ENCODE data around the gene CDC42BPB. TPM values are rescaled to one million over a fixed set of nuclear protein-coding genes. Genes with fewer than 3 reads are reported as not detected.

CDC42BPB gene
- total and polyA plus RNA-seq, 2 of the 13 experiments (the other 11 are each of a cell fraction or from before 2014, with no cell fraction given) = 19.7 to 32.3 TPM

DNA sequence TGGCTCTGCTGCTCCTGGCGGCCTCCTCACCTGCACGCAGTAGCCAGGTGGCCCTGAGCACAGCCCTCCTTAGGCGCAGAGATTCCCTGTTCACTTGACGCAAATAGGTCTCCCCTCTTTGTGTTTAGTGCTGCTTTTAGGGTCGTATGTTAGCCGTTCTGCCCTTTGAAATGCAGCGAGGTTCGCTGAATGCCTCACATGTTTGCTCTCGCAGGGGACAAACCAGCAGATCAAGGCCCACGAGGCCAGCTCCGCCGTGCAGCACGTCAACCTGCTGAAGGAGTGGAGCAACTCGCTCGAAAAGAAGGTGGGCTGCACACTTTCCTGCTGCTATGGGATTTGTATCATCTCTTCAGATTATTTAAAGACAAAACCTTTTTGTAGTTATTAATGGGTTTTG lies 166.2 kb downstream of the CDC42BPB start:
- TF ChIP-seq ZZZ3 (CRISPR knock-in tag; IDR thresholded peaks at IDR 0.05; ENCODE audit: borderline replicate concordance) (no peak), RARA (CRISPR knock-in tag; IDR thresholded peaks at IDR 0.05) (no peak), ZBTB7A (CRISPR knock-in tag; IDR thresholded peaks at IDR 0.05) (no peak), ZNF17 (CRISPR knock-in tag; IDR thresholded peaks at IDR 0.05) (no peak), ZNF552 (CRISPR knock-in tag; IDR thresholded peaks at IDR 0.05; ENCODE audit: borderline replicate concordance) (no peak), SRSF1 (optimal IDR thresholded peaks at IDR 0.05; ENCODE audit: low read depth, low read length) (no peak)
- TF ChIP-seq, protein P1, sequence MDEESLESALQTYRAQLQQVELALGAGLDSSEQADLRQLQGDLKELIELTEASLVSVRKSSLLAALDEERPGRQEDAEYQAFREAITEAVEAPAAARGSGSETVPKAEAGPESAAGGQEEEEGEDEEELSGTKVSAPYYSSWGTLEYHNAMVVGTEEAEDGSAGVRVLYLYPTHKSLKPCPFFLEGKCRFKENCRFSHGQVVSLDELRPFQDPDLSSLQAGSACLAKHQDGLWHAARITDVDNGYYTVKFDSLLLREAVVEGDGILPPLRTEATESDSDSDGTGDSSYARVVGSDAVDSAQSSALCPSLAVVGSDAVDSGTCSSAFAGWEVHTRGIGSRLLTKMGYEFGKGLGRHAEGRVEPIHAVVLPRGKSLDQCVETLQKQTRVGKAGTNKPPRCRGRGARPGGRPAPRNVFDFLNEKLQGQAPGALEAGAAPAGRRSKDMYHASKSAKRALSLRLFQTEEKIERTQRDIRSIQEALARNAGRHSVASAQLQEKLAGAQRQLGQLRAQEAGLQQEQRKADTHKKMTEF (CRISPR knock-in tag; IDR thresholded peaks at IDR 0.05) = no peak
- TF ChIP-seq, protein P2, sequence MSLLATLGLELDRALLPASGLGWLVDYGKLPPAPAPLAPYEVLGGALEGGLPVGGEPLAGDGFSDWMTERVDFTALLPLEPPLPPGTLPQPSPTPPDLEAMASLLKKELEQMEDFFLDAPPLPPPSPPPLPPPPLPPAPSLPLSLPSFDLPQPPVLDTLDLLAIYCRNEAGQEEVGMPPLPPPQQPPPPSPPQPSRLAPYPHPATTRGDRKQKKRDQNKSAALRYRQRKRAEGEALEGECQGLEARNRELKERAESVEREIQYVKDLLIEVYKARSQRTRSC (CRISPR knock-in tag; IDR thresholded peaks at IDR 0.05; ENCODE audit: low read depth) = no peak
- H4K20me1 ChIP-seq (ENCODE audit: insufficient read depth, low read length) = no peaks in the 10 kb centered on the region
- H2AFZ ChIP-seq (ENCODE audit: low read length) = no peak overlapping the region
- no peaks in the 10 kb centered on the region for H3K27me3 ChIP-seq (ENCODE audit: control insufficient read depth in 1 of 2, insufficient read depth in 2 of 2, low read length in 2 of 2)
- DNase-seq (ENCODE audit: low spot score) = no peak
- no peaks in the 10 kb centered on the region for H3K9me3 ChIP-seq (ENCODE audit: low read length)
- ChIA-PET CTCF (ENCODE audit: low intra/inter-chr PET ratio, low total read pairs) (no interaction called here), POLR2A (no interaction called here)
- FAIRE-seq = no peak
- WGBS (ENCODE audit: low lambda C conversion rate) = 85% methylated on average over 15 of the region's 15 CpGs
- in situ Hi-C loops (cut with HindIII; ENCODE audit: extremely low pct_ligation_motif_present, low pct_unique_long_range_greater_than_20kb) (no loop called here), intact Hi-C loops (cut with micrococcal nuclease; ENCODE audit: unreplicated experiment) (no loop called here)
- H3K9ac ChIP-seq (ENCODE audit: insufficient read depth, low read depth, low read length) = no peak overlapping the region
- no peak overlapping the region for H3K4me3 ChIP-seq (replicated peaks in 1 of 3; ENCODE audit: insufficient read depth in 1 of 3, low read depth in 2 of 3, low read length in 3 of 3)
- H3K79me2 ChIP-seq (ENCODE audit: insufficient read depth, low read length) = no peaks in the 10 kb centered on the region
- peaks cover 2% of the 10 kb centered on the region for H3K4me1 ChIP-seq (ENCODE audit: insufficient read depth, low read length)
- H3K36me3 ChIP-seq (replicated peaks in 1 of 2; ENCODE audit: control insufficient read depth in 1 of 2, insufficient read depth in 2 of 2, low read length in 2 of 2) = peaks cover 5 to 8% of the 10 kb centered on the region in 2 experiments; a peak in 3 of 5 replicates
- no peak overlapping the region for H3K27ac ChIP-seq (ENCODE audit: extremely low read length, insufficient read depth, low read length)
- H3K4me2 ChIP-seq (ENCODE audit: low read depth, low read length) = no peak overlapping the region
- no TSS peak for BruUV-seq (replicated peaks)
- ATAC-seq = no peak
